Activated CD4-positive, alpha-beta T cell treated with anti-CD3 and anti-CD28 coated beads, Interleukin-2, amount 50 U/mL, for 16 hours (primary cell): ENCODE results near the gene UMAD1.
A peak's percentile ranks its signal among the peaks of the same experiment; 100 is the strongest.

ENCODE experiments used
- DNase-seq: peaks from one replicate; pipeline ENCODE4 v3.0.0-alpha.2; 2020

The UMAD1 gene

DNA sequence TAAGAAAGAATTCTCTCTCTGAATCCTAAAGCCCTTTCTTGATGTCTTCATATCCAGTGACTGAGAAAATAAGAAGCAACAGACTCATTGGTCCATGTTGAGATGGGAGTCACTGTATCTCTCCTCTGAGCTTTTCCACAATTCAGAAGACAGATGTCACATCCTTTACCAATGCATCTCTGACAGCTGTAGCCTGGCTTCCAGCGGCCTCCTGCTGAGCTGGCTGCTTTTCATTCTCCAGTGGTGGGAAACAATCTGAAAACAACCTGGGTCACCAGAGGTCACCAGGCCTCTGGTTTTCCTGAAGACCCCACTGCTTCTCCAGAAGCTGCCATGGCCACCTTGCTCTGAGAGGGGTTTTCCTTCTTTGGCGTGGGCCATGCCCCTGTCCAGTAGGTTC, 96.1 kb downstream of the UMAD1 start:
- no peak for DNase-seq

DNA sequence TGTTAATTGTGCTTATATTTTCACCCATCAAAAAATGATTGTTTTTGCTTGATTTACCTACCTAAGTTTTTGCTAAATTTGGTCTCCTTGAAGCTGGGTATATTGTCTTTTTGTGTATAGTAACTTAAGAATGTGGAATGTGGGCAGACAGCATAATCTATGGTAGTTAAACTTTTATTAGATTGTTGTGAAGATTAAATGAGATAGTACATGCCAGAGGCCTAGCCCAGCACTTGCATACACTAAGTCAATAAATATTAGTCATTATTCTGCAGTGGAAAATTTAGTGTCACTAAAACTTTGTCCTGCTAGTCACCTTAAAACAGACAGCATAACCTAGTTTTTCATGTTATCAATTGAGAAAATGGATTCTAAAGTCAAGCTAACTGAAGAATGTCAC, 97.1 kb downstream of the UMAD1 start:
- no peak for DNase-seq

DNA sequence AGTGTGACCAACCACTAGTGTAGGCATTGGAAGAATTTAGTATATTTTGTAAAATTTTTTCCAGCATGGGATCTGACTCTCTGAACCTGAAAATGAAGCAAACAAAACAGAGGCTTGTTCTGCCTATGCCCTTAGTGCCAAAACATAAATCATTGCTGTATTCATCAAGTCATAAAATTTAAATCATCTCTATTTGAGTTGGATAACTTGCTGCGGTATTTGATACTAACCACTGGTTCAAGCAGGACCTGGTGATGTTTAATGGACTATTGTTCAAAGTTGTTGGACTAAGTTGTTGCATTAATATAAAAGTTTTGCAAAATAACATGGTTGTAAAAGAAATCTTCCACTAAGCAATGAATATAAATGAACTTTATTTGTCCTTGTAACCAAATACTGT, 97.6 kb downstream of the UMAD1 start:
- no peak for DNase-seq

DNA sequence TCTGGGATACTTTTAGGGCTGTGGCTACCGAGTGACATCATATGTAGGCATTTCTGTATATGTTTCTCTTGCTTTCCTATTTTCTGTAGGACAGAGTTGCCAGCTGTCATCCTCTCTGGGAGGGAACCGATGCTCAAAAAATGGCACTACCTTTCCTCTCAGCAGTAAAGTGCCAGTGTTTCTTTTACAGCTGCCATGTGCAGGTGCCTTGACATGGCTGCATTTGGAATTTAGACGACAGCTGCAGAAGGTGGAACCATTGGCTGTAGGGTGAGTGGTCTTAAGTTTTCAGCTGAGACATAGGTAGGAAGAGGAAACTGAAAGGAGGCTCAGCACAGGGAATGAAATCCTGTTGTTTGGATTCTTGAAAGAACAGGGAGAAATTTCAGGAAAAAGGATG, 98.1 kb downstream of the UMAD1 start:
- DNase-seq: no peak

DNA sequence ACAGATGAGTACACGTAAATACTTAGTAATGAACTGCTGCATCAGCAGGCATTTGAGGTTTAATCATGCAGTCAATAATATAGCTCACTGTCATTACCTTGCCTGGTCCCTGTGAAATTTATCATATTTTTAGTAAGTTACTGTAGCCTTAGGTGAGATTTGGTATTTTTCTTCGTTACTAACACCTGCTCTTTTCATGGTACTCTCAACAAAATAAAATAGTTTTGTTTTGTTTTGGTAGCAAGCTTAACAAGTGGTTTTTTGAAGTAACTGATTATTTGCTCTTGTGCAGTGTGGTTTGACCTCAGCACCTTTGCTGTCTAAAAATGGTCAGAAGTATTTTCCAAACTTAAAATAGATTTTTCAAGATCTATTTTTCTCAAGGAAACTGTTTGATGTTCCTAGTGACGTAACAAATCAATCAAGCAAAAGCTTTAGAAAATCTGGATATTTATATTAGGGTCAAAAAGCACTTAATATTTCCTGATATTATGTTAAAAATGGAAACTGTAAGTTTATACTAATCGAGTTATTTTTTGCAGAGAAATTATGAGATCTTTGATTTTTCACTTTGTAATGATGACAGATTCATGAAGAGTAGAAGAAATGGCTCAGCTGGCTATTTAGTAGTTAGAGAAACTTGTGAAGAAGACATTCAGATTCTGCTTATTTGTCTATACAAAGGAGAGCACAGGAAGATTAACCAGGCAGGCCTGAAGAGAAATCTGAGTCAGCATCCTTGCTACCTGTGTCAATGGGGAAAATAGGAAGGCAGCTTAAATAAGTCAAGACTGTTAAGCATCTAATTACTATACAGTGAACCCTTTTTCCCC, 98.9 kb downstream of the UMAD1 start:
- DNase-seq: no peak

DNA sequence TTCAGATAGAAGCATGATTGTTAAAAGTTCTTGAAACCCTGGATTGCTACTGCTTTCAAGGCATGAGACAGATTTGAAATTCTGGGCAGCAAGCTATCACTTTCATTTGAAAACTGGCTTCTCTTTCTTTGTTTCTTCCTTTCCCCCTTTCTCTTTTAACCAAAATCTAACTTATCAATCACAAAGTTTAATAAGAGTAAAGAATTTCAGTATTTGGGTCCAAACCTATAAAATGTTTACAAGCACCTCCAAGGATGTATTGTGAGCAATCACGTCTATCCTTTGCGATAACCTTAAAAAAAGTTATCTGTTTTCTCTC, 99.4 kb downstream of the UMAD1 start:
- DNase-seq: no peak

DNA sequence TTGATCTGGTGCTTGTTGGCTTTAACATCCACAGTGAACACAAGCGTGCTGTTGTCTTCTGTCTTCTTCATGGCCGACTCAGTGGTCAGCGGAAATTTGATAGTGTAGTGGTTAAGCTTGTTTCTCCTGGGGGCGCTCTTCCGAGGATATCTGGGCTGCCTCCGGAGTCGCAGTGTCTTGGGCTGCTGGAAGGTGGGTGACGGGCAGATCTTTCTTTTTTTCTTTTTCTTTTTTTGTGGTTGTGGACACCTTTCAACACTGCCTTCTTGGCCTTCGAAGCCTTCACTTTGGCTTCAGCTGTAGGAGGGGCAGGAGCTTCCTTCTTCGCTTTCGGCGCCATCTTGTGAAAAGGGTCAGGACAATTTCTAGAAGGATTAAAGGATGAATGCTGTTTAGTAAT, 101.7 kb downstream of the UMAD1 start:
- DNase-seq: no peak

DNA sequence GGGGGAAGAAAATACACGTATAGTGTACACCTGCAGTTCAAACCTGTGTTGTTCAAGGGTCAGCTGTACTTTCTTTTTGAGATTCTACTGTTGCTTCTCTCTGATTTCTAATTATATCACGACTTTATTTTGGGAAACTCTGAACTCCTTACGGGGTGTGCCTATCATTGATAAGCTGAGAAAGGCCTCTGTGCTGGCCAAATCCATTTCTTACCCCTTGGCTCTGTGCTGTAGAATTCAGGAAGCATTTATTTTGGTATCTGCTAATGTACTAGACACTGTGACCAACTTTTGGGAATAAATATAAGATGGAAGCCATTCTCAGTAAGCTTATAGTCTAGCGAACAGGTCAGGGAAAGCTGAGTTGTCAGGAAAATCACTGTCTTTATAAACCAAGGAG, 104.7 kb downstream of the UMAD1 start:
- DNase-seq: no peak

DNA sequence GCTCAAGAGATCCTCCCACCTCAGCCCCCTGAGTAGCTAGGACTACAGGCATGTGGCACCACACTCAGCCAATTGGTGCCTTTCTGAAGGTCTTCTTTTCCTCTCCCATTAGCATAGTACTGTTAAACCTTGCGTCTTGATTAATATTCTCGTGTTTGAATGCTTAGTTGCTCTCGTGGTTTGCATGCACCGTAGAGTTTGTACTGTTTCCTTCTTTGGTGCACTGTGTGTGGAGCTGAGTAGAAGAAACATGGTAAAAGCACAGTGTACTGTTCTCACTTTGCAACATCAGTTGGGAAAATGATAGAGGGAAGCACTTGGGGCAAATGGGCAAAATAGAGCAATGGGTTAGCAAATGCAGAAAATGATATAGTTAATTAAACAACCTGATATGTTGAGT, 105.4 kb downstream of the UMAD1 start:
- no peak for DNase-seq

DNA sequence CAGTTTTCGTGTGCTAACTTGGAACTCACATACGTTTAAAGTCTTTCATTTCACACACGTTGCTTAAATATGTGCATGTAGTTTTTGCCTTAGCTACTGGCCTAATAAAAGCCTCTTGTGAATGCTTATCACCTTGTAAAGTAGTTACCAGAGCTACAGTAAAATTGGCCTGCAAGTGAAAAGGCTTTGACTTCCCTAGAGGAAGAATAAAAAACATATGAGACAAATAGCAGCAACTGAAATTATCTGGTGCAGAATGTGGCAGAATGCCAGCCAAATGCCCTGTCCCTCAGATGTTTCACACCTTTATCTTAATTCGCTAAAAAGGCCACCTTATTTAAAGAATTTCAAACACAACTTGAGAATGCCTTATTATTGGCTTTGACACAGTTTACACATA, 105.9 kb downstream of the UMAD1 start:
- DNase-seq: no peak

DNA sequence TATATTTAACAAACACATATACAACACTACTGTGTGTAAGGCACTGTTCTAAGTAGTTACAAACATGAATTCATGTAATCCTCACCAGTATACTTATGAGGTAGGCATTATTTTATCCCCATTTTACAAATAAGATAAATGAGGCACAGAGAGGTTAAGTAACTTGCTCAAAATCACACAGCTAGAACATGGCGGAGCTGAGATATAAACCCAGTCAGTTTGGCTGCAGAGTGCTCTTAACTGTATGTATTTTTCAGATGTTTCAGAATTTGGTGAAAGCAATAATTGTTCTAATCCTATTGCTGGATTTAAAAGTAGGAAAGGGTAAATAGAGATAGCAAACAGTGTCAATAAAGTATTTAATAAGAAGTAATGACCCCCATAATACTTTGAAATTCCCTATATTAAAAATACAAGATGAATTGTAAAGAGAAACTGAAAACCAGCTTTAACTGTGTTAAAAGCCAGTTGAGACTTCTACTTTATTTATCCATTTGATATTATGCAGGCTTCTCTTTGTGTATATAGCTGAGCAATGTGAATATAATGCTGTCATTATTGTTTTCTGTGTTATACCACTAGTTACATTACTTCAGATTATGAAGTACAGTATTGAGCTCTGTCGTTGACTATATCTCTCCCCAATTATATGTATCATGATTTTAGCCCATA, 110.2 kb downstream of the UMAD1 start:
- no peak for DNase-seq

DNA sequence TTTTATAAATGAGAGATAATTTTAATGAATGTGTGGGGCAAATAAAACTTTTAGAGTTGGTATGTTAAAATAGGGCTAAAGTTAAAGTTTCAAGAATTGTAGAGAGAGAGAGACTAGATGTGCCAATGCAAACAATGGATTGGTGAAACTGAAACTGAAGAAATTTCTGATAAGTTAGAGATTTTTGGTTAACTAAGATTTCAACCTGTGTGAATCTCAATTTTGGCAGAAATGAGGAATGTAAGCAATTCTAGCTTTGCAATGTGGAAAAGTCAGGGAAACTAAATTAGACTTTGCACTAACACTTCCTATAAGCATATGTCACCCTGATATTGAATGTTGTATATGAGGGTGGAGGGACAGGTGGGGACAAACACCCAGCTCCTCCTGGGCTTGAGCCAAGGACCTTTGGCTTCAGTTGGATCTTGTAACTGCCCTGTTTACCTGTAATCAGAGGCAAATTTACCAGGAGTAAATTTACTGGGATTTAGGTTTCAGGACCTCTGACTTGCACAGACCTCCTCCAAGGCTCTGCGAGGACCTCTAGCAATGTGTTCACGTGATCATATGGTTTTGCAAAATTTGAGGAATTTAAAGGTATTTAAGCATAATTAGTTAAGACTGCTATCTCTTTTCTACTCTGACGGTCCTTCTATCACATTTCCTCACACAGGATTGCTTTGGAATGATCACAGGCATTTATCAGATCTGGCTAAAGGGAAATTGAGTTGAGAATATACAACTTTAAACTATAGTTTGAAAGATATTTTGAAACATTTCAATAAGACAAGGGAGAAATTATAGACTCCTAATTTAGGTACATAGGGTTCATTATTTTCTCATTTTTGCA, 110.9 kb downstream of the UMAD1 start:
- DNase-seq: no peak

DNA sequence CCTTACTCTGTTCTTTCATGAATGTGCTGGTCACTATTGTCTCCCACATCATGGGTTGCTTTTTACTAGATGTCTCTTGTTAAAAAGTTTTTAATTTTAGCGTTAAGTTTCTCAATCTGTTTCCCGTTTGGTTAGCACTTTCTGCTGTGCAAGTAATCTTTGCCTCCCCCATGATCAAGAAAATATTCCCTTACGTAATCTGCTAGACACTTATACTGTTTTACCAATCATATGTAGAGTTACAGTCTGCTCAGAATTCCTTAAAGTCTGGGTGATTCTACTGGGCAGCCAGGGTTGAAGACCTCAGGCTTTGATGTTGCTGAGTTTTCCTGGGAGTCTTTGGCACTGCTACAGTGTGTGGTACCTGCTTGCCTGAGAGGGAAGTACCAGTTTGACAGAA, 116.0 kb downstream of the UMAD1 start:
- DNase-seq: no peak

DNA sequence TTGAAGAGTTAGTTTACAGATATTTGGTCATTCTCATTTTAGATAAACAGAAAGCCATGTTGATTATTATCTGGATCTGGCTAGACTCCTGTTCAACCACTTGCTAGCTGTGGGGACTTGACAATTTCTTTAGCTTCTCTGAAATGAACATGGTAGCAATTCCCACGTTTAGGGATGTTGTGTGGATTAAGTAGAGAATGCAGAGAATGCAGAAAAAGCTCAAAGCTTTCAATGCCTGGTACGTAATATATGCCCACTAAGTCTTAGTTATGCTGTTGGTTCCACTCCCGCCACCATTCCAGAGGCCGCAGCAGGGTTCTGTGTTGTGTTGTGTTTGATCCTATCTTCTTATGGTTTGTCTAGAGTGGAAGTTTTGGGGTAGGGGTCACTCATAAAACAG, 117.0 kb downstream of the UMAD1 start:
- DNase-seq: no peak

DNA sequence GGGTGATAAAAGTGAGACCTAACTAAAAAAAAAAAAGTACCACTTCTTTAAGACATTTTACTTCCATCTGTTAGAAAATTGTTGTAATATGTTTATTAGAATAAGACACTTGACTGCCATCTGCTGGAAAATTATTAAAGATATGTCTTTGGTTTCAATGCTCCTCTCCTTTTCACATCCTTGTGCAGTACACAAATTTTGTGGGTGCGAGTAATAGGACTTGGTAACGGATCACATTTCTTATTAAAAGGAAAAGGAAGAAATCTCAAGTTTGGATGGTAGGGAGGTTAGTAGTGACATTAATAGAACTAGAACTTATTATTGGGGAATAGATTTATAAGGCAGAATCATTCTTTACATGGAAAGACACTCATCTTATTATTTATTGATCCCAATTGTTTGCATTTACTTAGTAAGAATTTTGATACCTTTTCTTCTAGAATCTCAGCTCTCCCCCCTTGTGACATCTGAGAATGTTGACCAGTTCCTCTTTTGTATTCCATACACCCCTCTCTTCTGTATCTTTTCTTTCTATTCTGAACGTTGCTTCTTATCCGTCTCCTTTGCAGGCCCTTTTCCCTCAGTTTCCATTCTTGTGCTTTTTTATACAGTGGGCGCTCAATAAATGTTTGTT, 120.9 kb downstream of the UMAD1 start:
- peak; percentile 44 for DNase-seq

DNA sequence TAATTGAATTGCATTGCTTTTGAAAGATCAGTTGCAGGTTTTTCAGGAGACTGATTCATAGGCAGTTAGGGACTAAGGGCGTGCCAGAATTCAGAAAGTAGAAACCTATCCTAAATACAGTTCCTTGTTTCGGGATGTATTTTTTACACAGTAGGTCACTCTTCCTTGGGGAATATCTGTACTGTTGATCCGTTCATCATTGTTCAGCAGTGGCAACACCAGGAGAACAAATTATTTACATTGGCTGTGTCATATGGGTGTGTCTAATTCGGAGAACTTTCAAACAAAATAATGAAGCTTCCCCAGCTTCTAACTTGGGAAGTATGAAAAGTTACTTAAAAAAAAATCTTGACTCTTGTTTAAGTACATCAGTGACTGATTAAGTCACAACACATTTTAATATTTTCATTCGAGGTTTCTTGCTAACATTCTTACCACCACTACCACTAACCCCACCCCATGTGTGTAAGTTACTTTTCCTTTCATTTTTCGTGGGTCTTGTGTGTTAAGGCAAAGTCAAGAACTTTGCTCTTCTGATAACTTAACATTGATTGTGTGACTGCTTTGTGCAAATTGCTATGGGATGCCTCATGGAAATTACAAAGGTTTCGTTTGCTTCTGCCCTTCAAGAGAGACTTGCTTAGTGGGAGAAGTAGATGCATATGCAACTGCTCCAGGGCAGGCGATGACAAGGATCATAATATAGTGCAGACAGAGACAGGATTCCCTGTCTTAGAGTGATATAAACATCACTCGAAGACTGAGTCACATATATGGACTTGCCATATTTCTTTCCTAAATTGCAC, 121.6 kb downstream of the UMAD1 start:
- peak; percentile 42 for DNase-seq

DNA sequence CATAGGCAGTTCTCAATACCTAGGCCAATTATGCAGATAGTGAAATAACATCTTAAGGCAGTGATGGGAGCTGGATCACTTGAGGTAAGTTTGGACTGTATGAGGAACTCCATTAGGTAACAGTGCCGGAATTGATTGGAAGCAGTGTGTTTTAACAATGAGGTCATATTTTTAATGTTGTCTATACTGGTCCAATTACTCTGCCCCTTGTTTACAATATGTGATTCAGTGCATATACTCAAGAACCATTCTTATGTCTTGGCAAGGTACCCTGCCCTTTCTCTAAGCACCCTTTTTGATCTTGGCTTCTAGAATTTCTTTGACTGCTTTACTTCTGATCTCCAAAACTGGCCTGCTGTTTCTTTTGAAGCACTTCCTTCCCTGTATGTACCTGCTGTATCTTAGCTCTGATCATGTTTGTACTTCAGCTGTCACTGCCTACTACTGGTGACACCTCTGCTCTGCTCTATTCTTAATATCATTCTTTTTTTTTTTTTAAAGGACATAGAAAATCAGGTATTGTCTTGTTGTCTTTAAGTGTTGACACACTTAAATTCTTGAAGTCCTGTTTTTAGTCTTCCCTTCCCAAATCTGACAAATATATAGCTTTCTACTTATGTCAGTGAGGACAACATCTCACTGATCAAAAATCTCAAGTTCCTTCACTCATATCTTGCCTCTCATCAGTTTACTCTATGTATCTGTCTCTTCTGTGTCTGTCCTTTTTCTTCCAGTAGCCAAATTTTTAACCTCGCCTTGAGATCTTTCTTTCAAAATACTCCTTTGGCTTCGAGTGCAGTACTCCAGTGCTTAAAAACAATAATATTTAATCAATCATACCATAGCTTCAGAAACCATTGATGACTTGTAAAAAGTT, 124.2 kb downstream of the UMAD1 start:
- DNase-seq: peak; percentile 18

DNA sequence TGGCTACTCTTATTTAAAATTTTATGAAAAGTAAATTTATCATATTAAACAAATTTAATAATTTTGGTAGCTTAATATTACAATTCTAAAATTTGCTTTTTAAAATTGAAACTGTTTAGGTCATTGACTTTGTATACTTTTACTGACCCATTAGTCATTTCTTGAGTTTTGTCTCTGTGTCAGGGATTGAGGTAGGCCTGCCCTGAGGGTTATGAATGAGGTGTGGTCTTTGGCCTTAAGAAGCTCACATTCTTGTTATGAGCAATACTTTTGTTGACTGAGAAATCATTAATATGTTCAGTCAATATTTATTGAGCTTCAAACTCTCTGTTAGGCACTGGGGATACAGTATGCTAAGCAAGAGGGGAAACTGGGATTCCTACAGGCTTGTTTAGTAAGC, 124.9 kb downstream of the UMAD1 start:
- DNase-seq: peak; percentile 42

DNA sequence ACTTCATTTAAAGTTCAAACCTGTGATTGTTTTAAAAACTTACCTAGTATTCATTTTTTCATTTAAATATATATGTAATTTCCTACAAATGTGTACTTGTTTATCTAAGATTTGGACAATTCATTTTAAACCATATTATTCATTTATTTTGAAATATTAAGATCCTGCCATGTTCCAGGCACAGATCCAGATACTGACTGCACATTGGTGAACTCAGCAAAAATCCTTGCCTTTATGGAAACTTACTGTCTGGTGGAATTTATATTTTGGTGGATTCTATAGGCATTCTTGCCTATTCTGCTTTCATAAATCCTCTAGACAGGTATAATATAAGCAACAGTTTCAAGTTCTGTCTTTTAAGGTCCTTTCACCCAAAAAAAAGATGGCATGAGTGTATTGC, 126.1 kb downstream of the UMAD1 start:
- no peak for DNase-seq

DNA sequence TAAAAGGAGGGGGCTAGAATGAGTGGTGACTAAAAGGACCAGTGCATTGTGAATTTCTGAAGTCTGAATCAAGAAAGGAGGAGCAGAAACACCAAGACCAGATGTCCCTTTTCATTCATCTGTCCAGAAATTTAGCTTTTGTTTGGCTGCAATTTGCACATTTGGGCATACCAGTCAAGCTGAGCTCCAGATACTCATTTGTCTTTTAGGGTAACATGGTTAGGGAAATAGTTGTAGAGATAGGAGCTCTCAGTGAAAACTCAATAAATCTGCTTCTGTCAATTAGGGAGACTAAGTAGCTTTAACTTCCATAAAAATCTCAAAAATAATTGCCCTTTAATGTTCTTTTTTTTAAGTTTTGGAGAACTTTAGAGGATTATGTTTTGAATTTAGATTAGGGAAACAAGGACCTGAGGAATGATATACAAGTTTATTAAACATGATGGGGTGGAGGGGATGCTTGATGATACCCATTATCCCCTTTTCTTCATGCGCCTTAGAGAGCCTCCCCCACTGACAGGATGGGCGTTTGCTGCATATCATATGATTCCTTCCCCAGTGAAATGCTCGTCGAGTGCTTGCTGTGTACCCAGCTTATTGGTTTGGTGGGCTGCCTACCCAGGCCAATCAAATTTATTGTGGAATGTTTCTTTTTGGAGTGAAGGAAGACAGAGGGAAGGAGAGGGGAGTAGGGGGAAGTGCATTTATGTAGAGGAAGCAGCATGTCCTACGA, 128.6 kb downstream of the UMAD1 start:
- no peak for DNase-seq
